ENCODE data around the gene DDX42.
"Not testable (repeated sequence)": the region's sequence is repeated elsewhere in the genome, so short reads cannot be mapped to it uniquely, and the experiment has no call there.

The DDX42 gene

DNA sequence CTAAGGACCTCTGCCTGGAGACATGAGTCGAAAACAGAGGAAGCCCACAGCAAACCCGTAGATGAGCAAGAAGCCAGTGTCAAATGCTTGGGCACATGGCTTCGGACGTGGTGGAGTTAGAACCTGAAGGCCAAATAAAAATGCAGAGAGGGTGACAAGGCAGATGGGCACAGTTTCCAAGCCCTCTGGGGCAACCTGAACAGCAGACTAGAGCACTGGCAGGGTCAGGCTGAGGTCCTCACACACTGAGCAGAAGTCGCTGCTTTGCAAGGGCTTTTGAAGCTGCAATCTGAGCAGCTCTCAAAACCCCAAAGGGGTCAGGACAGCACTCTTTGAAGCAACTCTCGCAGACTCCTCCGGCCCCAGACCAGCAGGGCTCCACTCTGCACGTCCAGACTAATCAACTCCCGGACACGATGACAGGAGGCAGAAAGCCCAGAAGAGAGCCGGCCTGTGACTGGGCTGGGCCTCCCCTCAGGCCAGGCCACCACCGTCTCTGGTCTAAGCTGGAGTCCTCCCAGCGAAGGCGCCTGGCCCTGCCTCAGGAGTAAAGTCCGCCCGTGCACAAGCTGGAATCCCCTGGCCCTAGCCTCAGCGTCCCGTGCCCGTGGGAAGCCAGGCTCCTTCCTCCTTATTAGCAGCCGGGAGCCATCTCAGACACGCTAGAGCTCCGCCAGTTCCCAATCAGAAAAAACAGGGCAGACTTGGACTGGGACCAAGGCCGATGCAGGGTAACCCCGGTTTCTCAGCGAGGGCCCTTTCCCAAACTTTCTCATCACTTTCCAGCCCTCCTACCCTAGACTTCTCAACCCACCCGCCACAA lies 67.6 kb downstream of the DDX42 start:
- DNase-seq, result no peak

DNA sequence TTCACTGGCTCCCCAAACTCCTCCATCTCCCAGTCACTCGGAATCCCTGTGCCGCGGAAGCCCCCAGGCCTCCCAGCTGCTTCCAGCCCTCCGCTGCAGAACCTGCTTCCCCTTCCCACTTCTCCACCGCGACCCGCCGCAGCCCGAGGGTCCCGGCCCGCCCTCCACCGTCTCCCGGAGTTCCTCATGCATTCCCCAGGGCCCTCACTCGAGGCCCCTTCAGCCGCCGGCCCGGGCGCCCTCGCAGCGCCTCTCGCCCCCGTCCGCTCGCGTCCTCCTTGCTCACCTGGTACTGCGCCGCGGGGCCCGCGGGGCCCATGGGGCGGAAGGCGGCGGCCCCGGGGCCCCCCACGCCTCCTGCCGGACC lies 68.2 kb downstream of the DDX42 start:
- no peak for DNase-seq

DNA sequence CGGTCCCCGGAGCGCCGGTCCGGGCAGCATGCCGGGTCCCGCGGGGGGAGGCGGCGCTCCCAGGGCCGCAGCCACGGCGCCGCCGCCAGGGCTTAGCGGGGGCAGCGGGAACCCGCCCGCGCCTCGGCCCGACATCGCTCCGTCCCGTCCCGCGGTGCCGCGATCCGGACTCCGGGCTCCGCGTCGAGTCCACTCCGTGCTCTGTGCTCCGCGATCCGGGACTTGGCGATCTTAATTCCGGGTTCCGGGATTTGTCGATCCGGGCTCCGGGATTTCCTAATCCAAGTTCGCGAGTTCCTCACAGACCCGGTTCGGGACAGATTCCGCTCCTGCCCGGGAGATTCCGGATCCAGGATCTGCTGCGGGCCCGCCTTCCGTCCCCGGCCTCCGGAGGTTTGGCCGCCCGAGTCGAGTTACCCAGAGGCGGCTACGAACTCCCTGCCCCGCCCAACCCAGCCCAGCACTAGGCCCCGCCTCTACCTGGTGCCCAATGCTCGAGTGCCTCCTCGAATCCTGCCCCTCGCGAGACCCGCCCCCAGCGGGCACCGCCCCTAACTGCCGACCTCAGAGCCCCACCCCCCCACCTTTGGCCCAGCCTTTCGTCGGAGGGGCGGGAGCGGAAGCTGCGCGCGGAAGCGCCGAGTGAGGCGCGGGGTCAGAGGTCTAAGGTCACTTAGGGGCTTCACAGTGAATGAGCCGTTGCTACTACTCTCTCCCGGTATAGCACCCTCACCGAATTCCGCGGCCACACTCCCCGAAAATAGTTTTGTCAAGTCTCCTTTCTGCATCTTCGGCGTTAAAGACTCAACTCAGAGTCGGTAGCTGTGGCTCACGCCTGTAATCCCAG lies 68.8 kb downstream of the DDX42 start, which contains the start of gene SMARCD2:
SMARCD2 (minus strand) TSS at position 146 of the 847 bp plus-strand sequence; CDS start at position 135, 11 bp downstream.
- DNase-seq, result peak; percentile 94

DNA sequence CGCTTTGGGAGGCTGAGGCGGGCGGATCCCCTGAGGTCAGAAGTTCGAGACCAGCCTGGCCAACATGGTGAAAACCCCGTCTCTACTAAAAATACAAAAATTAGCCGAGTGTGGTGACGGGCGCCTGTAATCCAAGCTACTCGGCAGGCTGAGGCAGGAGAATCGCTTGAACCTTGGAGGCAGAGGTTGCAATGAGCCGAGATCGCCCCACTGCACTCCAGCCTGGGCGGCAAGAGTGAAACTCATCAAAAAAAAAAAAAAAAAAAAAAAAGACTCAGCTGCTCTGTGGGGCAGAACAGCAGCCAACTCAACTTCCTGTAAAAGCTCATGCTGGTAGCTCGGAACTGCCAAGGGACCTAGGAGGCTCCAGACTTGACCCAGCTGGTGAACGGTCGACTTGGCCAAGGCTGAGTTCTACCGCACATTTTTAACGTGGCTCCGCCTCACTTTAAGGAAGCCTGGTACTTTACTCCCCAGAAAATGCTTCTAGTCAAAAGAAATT lies 69.5 kb downstream of the DDX42 start:
- DNase-seq, result not testable (repeated sequence)

DNA sequence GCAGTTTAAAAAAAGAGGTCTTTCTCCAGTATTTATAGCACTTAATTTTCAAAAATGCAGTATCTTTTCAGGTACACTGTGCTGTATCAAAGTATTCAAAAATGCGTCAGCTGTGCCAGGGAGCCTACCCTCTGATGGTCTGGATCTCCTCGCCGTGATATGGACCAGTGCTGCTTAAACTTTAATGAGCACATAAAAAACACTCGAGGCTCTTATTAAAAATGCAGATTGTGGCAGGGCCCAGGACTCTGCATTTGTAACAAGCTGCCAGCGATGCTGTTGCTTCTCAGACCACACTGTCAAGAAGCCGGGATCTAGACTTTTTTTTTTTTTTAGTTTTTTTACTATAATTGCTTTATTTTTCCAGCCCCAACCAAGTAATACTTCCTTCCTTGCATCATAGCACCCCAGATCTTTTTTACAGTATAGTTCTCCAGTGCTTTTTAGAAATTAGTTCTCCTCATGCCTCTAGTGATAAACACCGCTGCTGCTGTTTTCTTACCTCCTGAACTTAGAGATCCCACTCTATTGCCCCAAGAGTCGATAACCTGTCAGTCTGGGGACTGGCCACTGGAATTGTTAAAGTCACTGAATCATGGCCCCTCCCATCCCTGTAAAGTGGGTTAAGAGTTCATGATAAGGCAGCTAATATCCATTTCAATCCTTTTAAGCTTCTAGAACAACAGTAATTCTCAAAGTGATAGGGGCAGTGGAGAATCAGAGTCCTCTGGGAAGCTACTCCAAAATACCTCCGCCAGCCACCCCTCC lies 70.1 kb downstream of the DDX42 start:
- DNase-seq, result no peak

DNA sequence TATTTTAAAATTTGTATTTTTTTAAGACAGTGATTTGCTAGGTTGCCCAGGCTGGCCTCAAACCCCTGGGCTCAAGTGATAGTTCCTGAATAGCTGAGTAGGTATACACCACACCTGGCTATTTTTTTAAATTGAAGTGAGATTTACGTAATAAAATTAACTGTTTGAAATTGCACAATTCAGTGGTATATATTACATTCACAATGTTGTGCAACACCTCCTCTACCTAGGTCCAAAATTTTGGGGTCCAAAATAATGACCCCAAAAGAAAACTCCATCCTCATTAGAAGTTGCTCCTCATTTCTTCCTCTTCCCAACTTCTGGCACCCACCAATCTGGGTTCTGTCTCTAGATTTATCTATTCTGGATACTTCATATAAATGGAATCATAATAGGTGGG lies 71.5 kb downstream of the DDX42 start:
- no peak for DNase-seq

DNA sequence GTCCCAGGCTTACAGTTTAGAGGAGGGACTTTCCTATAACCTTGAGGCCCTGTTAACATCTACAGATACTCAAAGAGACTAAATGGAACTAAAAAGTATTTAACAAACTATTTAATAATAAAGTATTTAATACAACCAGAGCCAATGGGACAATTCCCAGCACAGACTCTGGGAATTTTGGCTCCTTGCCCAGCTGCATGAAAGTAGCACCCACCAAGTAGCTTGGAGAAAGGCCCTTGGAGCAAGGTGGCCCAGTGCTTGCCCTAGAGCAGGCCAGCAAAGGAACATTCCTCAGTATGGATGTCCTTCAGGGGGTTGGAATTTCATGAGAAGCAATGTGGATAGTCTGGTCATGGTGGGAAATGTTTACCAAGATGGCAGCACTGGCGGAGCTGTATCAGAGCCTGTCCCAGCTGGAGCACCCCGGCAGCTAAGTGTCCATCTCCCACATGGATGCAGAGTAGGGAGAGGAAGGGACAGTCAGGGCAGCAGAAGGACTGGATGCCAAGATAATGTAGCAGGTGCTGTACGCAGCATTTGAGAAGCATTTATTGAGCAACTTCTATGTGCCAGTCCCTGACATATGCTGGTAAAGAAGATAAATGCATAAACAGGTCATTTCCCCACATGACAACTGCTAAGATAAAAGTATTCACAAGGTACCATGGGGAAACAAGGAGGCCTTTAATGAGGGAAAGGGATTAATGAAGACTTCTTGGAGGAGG lies 73.7 kb downstream of the DDX42 start:
- no peak for DNase-seq

DNA sequence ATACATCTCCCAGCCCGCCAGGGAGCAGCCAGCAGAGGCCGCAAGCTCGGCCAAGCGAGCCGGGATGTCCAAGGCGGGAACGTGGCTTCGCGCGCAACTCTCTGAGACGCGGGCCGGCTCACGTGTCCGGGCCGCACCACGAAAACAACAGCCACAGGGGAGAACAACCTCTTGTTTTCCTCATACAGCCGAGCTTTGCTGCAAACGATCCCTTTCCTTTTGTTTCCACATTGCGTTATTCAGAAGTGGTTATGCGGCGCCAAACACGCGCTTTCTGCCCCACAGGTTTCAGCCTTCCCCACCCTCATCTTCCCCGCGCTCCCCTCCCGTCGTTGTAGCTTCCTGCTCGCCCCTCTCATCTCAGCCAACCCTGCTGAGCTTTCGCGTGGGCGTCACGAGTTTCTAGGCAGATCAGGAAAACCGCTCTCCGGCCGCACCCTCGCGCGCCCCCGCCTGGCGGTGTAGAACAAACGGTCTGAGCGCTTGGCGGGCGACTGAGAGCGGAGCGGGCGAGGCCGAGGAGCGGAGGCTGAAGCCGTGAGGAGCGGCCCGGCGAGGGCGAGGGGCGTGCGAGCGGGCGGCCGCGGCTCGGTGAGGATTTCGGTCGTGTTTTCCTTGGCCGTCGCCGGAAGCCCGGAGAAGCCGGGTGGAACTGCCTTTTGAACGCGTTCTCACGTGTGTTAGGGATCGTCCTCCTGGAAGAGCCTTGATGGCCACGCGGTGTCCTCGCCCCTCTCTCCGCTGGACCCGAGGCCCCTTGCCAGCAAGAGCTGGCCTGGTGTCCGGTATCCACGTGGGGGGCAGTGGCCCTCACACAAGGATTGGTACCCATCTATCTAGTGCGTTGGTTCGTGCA lies 75.1 kb downstream of the DDX42 start:
- DNase-seq, result no peak

DNA sequence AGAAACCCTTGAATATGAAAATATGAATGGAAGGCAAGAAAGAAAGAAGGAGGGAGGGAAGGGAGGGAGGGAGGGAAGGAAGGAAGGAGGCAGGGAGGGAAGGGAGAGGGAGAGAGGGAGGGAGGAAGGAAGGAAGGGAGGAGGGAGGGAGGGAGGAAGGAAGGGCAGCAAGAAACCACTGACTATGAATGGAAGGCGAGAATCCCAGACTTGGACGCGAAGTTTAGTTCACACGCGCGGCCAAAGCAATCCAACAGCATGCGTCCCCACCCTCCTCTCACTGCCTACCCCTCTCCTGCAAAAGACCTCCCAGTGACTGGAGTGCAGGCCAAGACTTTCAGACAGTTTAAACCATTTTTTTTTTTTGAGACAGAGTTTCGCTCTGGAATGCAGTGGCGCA lies 76.4 kb downstream of the DDX42 start:
- DNase-seq, result no peak

DNA sequence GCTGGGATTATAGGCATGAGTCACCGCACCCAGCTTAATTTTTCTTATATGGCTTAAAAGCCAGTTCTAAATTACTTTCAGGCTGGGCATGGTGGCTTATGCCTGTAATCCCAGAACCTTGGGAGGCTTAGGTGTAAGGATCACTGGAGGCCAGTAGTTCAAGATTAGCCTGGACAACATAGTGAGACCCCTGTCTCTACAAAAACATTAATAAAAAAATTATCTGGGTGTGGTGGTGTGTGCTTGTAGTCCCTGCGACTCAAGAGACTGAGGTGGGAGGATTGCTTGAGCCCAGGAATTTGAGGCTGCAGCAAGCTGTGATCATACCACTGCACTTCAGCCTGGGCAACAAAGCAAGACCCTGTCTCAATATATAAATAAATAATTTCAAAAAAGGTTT lies 79.3 kb downstream of the DDX42 start:
- DNase-seq, result no peak

DNA sequence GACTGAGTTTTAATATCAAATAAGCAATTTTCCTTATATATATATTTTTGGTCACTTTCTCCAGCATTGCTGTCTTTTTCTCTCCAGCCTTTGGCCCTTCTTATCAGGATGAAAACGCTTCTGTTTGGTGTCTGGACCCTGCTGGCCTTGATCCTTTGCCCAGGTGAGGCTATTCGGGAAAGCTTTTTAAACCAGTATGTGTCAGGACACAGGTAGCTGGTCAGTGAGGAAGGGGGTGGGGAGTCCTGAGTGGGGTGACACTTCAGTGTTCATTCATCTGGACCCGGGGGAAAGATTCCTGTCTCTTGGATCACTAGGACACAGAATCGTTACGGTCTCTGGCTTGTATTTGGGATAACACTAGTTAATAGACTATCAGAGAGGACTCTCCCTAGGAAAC lies 80.7 kb downstream of the DDX42 start:
- DNase-seq, result no peak

DNA sequence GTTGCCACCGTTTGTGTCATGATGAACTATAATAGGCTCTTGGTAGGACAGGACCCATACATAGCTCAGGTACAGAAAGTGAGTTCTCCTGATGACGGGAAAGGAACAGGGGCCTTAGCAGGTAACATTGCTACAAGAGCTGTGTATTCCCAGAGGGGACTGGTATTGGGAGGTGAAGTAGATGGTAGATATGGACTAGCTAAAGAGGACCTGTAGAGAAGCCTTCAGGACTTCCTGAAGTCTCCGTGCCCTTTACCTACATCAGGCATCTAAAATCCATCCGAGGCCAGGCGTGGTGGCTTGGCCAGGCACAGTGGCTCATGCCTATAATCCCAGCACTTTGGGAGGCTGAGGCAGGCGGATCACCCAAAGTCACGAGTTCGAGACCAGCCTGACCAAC lies 81.2 kb downstream of the DDX42 start:
- DNase-seq, result no peak

DNA sequence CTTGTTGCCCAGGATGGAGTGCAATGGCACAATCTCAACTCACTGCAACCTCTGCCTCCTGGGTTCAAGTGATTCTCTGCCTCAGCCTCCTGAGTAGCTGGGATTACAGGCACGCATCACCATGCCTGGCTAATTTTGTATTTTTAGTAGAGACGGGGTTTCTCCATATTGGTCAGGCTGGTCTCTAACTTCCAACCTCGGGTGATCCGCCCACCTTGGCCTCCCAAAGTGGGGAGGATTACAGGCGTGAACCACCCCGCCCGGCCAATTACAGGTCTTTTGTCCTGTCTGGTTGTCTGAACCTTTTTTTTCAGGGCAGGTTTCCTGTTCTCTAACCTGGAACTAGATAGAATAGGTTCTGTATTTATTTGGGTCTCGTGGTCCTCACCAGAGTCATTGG lies 82.5 kb downstream of the DDX42 start:
- DNase-seq, result not testable (repeated sequence)

DNA sequence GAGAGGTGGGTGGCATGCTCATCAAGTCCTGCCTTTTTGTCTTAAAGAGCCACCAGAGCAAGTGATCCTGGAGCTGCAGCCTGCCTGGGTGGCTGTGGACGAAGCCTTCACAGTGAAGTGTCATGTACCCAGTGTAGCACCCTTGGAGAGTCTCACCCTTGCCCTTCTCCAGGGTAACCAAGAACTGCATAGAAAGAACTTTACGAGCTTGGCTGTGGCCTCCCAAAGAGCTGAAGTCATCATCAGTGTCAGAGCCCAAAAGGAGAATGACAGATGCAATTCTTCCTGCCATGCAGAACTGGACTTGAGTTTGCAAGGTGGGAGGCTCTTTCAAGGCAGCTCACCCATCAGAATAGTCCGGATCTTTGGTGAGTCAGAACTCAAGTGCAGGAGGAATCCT lies 85.3 kb downstream of the DDX42 start:
- no peak for DNase-seq

DNA sequence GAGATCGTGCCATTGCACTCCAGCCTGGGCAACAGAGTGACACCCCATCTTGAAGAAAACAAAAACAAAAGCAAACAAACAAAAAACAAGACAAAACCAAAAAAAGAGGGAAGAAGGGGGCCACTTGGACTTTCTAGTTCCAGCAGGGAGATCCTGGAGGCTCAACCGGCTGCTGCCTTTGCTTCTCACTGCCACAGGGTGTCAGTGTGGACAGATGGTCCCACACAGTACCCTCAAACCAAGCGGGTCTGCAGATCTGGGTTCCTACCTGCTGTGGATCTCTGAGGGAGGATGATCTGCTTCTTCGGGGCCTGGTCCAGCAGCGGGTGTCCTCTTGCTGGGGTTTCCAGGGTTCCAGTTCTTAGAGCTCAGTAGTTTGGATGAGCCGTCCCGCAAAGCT lies 92.7 kb downstream of the DDX42 start:
- not testable (repeated sequence) for DNase-seq

All from NCI-H526 treated with DMSO at 0.1 percent for 48 hours (cell line).